Uterus (tissue), 2 donors: ENCODE results near the gene MYOZ2.

ENCODE experiments used
- POLR2A ChIP-seq, 2 donors: fragments of 450-650 bp; IDR thresholded peaks; one replicate each; pipeline ENCODE4 v1.6.1; 2016; ENCODE audit warnings: antibody characterized with exemption in 2 of 2, mild to moderate bottlenecking in 1 of 2, moderate library complexity in 1 of 2
- TF ChIP-seq, protein P1 (sequence below), 4 experiments: fragments of 200-600 bp in 2 of 4; fragments of 450-650 bp in 2 of 4; sonication (generic) in 2 of 4; IDR thresholded peaks; one replicate each; pipeline ENCODE4 v1.5.1; 2016 to 2019; ENCODE audit warnings: antibody characterized with exemption in 4 of 4, mild to moderate bottlenecking in 2 of 4, moderate library complexity in 1 of 4

DNA sequence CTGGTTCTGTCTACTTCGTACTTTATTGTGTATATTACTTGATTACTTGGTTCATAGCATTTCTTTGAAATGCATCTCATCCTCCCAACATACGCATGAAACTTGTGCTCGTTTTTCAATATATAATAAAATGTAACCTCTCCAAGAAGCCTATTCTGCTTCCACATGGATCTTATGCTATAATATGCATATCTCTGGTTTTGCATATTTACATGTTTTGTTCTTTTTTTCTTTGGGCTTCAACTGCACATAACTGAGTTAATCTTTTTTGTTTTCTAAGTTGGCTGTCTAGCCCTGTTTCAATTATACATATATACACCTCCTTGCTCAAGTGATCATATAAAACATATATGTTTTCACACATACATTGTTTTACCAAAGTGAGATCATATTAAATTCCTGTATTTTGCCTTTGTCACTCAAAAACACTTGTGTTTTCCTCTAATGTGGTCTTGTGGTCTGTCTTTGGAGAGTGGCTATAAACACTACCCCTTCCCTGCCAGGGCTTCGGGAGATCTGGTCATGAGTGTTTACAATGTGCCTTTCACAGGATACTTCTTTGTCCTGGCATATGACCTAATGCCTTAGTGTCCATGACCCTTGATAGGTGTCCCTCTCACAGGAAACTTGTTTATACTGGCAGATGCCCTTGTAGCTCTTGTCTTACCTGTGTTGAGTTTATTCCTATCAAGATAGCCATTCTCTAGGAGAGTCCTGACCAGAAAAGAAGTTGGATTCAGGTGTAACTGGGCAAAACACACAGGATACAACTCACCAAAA is 94.5 kb downstream of the MYOZ2 start:
- TF ChIP-seq, protein P1, sequence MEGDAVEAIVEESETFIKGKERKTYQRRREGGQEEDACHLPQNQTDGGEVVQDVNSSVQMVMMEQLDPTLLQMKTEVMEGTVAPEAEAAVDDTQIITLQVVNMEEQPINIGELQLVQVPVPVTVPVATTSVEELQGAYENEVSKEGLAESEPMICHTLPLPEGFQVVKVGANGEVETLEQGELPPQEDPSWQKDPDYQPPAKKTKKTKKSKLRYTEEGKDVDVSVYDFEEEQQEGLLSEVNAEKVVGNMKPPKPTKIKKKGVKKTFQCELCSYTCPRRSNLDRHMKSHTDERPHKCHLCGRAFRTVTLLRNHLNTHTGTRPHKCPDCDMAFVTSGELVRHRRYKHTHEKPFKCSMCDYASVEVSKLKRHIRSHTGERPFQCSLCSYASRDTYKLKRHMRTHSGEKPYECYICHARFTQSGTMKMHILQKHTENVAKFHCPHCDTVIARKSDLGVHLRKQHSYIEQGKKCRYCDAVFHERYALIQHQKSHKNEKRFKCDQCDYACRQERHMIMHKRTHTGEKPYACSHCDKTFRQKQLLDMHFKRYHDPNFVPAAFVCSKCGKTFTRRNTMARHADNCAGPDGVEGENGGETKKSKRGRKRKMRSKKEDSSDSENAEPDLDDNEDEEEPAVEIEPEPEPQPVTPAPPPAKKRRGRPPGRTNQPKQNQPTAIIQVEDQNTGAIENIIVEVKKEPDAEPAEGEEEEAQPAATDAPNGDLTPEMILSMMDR (IDR thresholded peaks at IDR 0.05): no peak
- no peak for TF ChIP-seq POLR2A (IDR thresholded peaks at IDR 0.05)
